IPS DF 6.9 (cell line): Measurements from ENCODE around the gene HBG1.
"Not testable (repeated sequence)": the region's sequence is repeated elsewhere in the genome, so short reads cannot be mapped to it uniquely, and the experiment has no call there.

Source experiments
- DNase-seq: peaks from one replicate; pipeline ENCODE4 v3.0.0-alpha.2; 2013; ENCODE audit warnings: low read depth, low spot score
- H3K27ac ChIP-seq: one replicate; pipeline ENCODE4 v1.5.1; 2013; ENCODE audit warnings: low read length, control low read depth
- H3K27me3 ChIP-seq: 2 replicates; pipeline ENCODE4 v1.6.1; 2013; ENCODE audit warnings: mild to moderate bottlenecking, low read length; ENCODE audit not compliant: control insufficient read depth, insufficient read depth
- H3K36me3 ChIP-seq: 2 replicates; pipeline ENCODE4 v1.6.1; 2013; ENCODE audit warnings: low read length; ENCODE audit not compliant: control insufficient read depth, insufficient read depth
- H3K4me1 ChIP-seq: 2 replicates; pipeline ENCODE4 v1.6.1; 2013; ENCODE audit warnings: low read length; ENCODE audit not compliant: control insufficient read depth, insufficient read depth
- H3K4me3 ChIP-seq: 2 replicates; pipeline ENCODE4 v1.5.1; 2013; ENCODE audit warnings: mild to moderate bottlenecking, low read length
- H3K9me3 ChIP-seq: 2 replicates; pipeline ENCODE4 v1.6.1; 2013; ENCODE audit warnings: low read length, inconsistent platforms; ENCODE audit not compliant: control insufficient read depth, insufficient read depth
- WGBS: extraction: QIAGEN DNeasy Blood & Tissue Kit; methylation state at CpG from one replicate; pipeline ENCODE4 v1.1.7; 2013; ENCODE audit warnings: mixed read lengths, missing lambda C conversion rate; ENCODE audit not compliant: insufficient read length, insufficient coverage; 5-methylcytosine and 5-hydroxymethylcytosine counted together

Gene HBG1

DNA sequence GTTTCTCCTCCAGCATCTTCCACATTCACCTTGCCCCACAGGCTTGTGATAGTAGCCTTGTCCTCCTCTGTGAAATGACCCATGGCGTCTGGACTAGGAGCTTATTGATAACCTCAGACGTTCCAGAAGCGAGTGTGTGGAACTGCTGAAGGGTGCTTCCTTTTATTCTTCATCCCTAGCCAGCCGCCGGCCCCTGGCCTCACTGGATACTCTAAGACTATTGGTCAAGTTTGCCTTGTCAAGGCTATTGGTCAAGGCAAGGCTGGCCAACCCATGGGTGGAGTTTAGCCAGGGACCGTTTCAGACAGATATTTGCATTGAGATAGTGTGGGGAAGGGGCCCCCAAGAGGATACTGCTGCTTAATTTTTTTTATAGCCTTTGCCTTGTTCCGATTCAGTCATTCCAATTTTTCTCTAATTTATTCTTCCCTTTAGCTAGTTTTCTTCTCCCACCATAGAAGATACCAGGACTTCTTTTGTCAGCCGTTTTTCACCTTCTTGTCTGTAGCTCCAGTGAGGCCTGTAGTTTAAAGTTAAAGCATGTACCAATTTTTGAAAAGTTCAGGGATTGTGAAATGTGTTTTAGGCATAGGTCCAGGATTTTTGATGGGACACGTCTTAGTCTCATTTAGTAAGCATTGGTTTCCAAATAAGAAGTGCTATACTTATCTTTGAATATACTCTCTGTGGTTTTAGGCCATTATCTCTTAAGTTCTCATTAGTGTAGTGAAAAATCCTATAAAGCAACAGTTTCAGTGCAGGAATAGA, 5.2 kb upstream of the HBG1 start, which contains the start of gene HBG2:
Gene HBG2 (minus strand): TSS at position 136 of the 768 bp plus-strand sequence. CDS start 53 bp downstream, at position 83.
- H3K4me1 ChIP-seq, H3K27ac ChIP-seq, H3K4me3 ChIP-seq, DNase-seq, H3K9me3 ChIP-seq, H3K27me3 ChIP-seq, H3K36me3 ChIP-seq: not testable (repeated sequence)
- WGBS = no CpG with 5 or more reads among the region's 9 CpGs

DNA sequence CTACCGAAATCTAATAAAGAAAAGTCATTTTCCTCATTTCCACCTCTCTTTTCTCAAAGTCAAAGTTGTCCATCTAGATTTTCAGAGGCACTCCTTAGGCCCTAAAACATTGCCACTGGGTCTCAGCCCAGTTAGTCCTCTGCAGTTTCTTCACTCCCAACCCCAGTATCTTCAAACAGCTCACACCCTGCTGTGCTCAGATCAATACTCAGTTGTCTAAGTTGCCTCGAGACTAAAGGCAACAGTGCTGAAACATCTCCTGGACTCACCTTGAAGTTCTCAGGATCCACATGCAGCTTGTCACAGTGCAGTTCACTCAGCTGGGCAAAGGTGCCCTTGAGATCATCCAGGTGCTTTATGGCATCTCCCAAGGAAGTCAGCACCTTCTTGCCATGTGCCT, 4.4 kb upstream of the HBG1 start:
- WGBS = no CpG with 5 or more reads among the region's 2 CpGs

DNA sequence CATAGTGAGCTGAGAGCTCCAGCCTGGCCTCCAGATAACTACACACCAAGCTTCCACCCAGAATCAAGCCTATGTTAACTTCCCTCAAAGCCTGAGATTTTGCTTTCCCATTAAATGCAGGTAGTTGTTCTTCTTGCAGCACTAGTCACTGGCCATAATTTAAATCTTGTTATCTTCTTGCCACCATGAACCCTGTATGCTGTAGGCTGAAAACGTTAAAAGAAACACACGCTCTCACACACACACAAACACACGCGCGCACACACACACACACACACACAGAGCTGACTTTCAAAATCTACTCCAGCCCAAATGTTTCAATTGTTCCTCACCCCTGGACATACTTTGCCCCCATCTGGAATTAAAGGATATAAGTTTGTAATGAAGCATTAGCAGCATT, 3.8 kb upstream of the HBG1 start:
- not testable (repeated sequence) for H3K4me3 ChIP-seq, H3K4me1 ChIP-seq, DNase-seq, H3K9me3 ChIP-seq, H3K36me3 ChIP-seq, H3K27me3 ChIP-seq, H3K27ac ChIP-seq
- WGBS = no CpG with 5 or more reads among the region's 5 CpGs

More for the DNA sequence above, 4.4 kb upstream of the HBG1 start:
- H3K4me3 ChIP-seq, H3K27me3 ChIP-seq, H3K9me3 ChIP-seq, H3K36me3 ChIP-seq, H3K4me1 ChIP-seq, H3K27ac ChIP-seq, DNase-seq: not testable (repeated sequence)

DNA sequence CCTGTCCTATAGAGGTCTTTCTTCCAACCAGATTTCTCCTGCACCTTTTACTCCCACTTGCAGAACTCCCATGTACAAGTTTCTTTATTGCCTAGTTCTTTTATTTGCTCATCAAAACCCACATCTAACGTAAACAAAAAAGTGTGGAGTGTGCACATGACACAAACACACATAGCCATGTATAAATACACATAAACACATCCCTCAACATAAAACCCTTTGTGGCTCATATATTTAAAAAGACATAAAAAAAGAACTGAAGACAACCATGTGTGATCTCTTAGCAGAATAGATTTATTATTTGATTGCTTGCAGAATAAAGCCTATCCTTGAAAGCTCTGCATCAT, 3.2 kb upstream of the HBG1 start:
- no CpG with 5 or more reads among the region's 1 CpG for WGBS
- Histone ChIP-seq H3K4me3 (no peak overlapping the region), H3K9me3 (no peaks in the 10 kb centered on the region), H3K27me3 (no peaks in the 10 kb centered on the region), H3K27ac (no peak overlapping the region), H3K4me1 (0 out of 2 replicates have a peak, but pooled peaks cover 1% of the 10 kb centered on the region), H3K36me3 (no peaks in the 10 kb centered on the region)
- DNase-seq = no peak

DNA sequence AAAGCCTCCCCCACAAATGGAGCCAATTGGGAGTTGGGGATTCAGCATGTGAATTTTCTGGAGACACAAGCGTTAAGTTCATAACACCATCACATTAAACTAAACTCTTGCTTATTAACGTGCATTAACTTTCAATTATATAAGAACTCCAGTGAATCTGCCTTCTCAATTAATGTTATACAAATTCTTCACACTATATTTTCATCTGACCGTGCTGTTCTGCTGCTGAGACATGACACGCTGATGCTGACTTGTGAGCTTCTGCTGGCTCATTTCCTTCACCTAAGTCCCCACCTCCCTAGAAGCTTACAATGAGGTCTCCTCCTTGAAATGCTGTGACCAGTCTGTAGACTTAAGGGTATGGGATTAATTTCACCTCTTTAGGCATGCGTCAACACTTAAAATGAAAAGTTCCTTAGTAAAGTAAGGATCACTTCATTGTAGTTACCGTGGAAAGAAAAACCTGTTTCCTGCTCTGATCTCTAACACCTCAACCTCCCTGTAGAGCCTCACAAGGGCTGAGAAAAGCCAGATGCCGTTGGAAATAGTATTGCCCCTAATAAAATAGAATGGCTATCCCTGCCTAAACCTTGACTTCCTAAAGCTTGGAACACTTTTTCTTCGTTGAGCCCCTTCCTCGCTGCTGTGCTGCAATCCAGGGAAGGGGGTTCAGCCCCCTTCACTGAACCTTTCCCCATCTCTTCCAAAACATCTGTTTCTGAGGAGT, 2.7 kb upstream of the HBG1 start:
- Histone ChIP-seq H3K4me3 (no peak overlapping the region), H3K4me1 (no peaks in the 10 kb centered on the region), H3K27me3 (no peaks in the 10 kb centered on the region), H3K36me3 (no peaks in the 10 kb centered on the region), H3K27ac (no peak overlapping the region), H3K9me3 (no peaks in the 10 kb centered on the region)
- no CpG with 5 or more reads among the region's 9 CpGs for WGBS
- DNase-seq = no peak

- no CpG with 5 or more reads among the region's 2 CpGs for WGBS
- no peaks in the 10 kb centered on the region for H3K4me1 ChIP-seq
- H3K9me3 ChIP-seq = no peaks in the 10 kb centered on the region
- no peak overlapping the region for H3K27ac ChIP-seq
- no peak overlapping the region for H3K4me3 ChIP-seq
- H3K36me3 ChIP-seq = no peaks in the 10 kb centered on the region
- DNase-seq = no peak
- no peaks in the 10 kb centered on the region for H3K27me3 ChIP-seq
These were observed 2.1 kb upstream of the HBG1 start for GRCh38 chr11:5251746-5252145.

- Histone ChIP-seq H3K27me3 (no peaks in the 10 kb centered on the region), H3K36me3 (no peaks in the 10 kb centered on the region), H3K4me3 (no peak overlapping the region), H3K9me3 (no peaks in the 10 kb centered on the region), H3K27ac (no peak overlapping the region), H3K4me1 (no peaks in the 10 kb centered on the region)
- WGBS = no CpG with 5 or more reads among the region's 4 CpGs
- DNase-seq = no peak
These were observed 1.0 kb upstream of the HBG1 start for GRCh38 chr11:5250543-5251204.

DNA sequence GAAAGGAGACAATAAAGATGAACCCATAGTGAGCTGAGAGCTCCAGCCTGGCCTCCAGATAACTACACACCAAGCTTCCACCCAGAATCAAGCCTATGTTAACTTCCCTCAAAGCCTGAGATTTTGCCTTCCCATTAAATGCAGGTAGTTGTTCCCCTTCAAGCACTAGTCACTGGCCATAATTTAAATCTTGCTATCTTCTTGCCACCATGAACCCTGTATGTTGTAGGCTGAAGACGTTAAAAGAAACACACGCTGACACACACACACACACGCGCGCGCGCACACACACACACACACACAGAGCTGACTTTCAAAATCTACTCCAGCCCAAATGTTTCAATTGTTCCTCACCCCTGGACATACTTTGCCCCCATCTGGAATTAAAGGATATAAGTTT, 1.2 kb downstream of the HBG1 start:
- H3K27ac ChIP-seq, H3K36me3 ChIP-seq, H3K4me1 ChIP-seq, H3K9me3 ChIP-seq, H3K27me3 ChIP-seq, H3K4me3 ChIP-seq, DNase-seq: not testable (repeated sequence)
- no CpG with 5 or more reads among the region's 7 CpGs for WGBS

- no CpG with 5 or more reads among the region's 3 CpGs for WGBS
- Histone ChIP-seq H3K4me3 (no peak overlapping the region), H3K9me3 (no peaks in the 10 kb centered on the region), H3K27ac (no peak overlapping the region), H3K4me1 (no peaks in the 10 kb centered on the region), H3K36me3 (no peaks in the 10 kb centered on the region), H3K27me3 (no peaks in the 10 kb centered on the region)
- DNase-seq = no peak
These were observed 2.0 kb downstream of the HBG1 start for GRCh38 chr11:5247472-5248192.

DNA sequence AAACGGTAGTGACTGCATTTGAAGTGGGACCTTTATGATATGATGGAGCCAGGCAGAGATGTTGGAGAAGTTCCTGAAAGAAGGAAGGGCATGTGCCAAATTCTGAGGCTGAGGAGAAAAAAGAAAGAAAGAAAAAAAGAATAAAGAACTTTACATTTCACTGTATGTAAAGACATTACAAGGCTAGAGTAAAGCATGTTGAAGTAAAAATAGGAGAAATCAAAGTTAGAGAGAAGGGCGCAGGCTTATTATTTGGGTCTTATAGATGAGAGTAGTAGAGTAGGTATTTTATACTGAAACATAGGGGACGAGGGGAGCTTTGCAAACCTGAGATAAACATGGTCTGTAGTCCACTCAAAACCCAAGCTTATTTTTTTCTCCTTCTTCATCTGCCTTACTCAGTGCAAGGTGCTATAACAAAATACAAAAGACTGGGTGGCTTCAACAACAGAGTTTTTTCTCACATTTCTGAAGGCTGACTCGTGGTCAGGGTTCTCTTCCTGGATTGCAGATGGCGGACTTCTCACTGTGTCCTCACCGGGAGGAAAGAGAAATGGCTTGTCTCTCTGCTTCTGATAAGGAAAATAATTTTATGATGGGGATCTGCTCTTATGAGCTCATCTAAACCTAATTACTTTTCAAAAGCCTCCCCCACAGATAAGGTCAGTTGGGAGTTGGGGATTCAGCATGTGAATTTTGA, 2.7 kb downstream of the HBG1 start:
- H3K27ac ChIP-seq = no peak overlapping the region
- no peaks in the 10 kb centered on the region for H3K36me3 ChIP-seq
- H3K4me3 ChIP-seq = no peak overlapping the region
- H3K9me3 ChIP-seq = no peaks in the 10 kb centered on the region
- 100% methylated on average over 1 of the region's 6 CpGs for WGBS
- no peaks in the 10 kb centered on the region for H3K27me3 ChIP-seq
- DNase-seq = no peak
- no peaks in the 10 kb centered on the region for H3K4me1 ChIP-seq
